Activated CD8-positive, alpha-beta T cell treated with anti-CD3 and anti-CD28 coated beads for 36 hours (primary cell): ENCODE data around the gene CTSH. TPM values are rescaled to one million over a fixed set of nuclear protein-coding genes. Genes with fewer than 3 reads are reported as not detected.
"Not testable (repeated sequence)": the region's sequence is repeated elsewhere in the genome, so short reads cannot be mapped to it uniquely, and the experiment has no call there.

ENCODE experiments used
- ATAC-seq: fragments of 200-7000 bp; cut with Tn5 transposase; one replicate; pipeline ENCODE4 v1.10.0; 2021; ENCODE audit warnings: mild to moderate bottlenecking, moderate library complexity
- CTCF ChIA-PET: fragments of 350-600 bp; sonication (Branson Sonifier 250); formaldehyde crosslinking; loops from one replicate; lab custom pipeline; 2021; ENCODE audit warnings: antibody characterized with exemption; lab: Charles Lee
- POLR2A ChIA-PET: fragments of 350-600 bp; sonication (Branson Sonifier 250); formaldehyde crosslinking; loops from one replicate; lab custom pipeline; 2021; ENCODE audit warnings: antibody characterized with exemption; lab: Charles Lee
- DNase-seq: peaks from one replicate; pipeline ENCODE4 v3.0.0-alpha.2; 2020
- H3K27ac Mint-ChIP-seq: one replicate; pipeline ENCODE4 v1.8.0; 2021; ENCODE audit warnings: mild to moderate bottlenecking, mixed read lengths
- H3K27me3 Mint-ChIP-seq: one replicate; pipeline ENCODE4 v1.8.0; 2021; ENCODE audit warnings: mixed read lengths
- H3K36me3 Mint-ChIP-seq: one replicate; pipeline ENCODE4 v1.8.0; 2021; ENCODE audit warnings: low read depth, mixed read lengths
- H3K4me1 Mint-ChIP-seq: one replicate; pipeline ENCODE4 v1.8.0; 2021; ENCODE audit warnings: low read depth, mixed read lengths
- H3K4me3 Mint-ChIP-seq: one replicate; pipeline ENCODE4 v1.8.0; 2021; ENCODE audit warnings: mild to moderate bottlenecking, moderate library complexity, mixed read lengths
- H3K9me3 Mint-ChIP-seq: one replicate; pipeline ENCODE4 v1.8.0; 2021; ENCODE audit warnings: mixed read lengths
- intact Hi-C: fragments of 100-400 bp; cut with micrococcal nuclease; formaldehyde crosslinking; loops from one replicate; pipeline ENCODE4 v1.10.0; 2022
- total RNA-seq, 2 experiments: library from RNA; stranded (reverse); gene quantifications; one replicate each; pipeline ENCODE4 v1.2.3, GENCODE V29; 2021
- TF ChIP-seq, protein P1 (sequence below): fragments of 200-600 bp; IDR thresholded peaks from one replicate; pipeline ENCODE4 v1.8.0; 2022; ENCODE audit warnings: antibody characterized with exemption, mild to moderate bottlenecking

The CTSH gene
- total RNA-seq, 2 experiments from 2014 or later: 13.2 to 14.1 TPM

DNA sequence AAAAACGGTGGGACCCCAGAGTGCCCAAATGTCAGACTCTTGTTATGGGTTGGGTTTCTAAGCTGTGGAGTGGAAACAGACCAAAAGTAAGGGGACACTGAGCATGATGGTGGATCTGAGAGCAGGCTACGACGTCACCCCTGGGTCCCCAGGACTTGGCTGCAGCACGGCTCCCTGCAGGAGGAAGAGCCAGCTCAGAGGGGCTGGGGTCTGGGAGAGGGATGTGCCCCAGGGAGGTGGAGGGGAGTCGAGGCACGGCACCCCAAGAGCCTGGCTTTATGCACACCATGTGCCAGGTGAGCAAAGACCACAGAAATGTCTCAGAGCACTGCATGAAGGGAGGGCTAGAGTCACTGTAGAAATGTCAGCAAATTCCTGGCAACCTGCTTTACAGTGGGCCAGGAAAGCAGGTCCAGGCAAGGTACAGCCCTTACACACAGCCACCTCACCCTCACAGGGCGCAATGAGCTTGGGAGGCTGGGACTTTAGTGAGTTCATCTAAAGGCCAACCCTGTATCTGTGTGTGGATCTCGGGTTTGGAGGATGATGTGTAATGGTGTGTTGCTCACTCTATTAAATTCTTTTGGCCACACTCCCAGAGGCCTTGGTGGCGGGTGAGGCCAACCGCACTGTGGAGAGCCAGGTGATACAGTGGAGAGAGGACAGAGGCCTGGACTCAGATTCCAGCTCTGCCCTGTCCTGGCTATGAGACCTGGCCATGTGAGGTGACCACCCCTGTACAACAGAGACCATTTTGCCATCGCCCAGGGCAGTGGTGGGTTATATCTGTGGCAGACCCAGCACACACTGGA, 14.1 kb downstream of the CTSH start:
- TF ChIP-seq, protein P1, sequence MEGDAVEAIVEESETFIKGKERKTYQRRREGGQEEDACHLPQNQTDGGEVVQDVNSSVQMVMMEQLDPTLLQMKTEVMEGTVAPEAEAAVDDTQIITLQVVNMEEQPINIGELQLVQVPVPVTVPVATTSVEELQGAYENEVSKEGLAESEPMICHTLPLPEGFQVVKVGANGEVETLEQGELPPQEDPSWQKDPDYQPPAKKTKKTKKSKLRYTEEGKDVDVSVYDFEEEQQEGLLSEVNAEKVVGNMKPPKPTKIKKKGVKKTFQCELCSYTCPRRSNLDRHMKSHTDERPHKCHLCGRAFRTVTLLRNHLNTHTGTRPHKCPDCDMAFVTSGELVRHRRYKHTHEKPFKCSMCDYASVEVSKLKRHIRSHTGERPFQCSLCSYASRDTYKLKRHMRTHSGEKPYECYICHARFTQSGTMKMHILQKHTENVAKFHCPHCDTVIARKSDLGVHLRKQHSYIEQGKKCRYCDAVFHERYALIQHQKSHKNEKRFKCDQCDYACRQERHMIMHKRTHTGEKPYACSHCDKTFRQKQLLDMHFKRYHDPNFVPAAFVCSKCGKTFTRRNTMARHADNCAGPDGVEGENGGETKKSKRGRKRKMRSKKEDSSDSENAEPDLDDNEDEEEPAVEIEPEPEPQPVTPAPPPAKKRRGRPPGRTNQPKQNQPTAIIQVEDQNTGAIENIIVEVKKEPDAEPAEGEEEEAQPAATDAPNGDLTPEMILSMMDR: no peak
- Mint-ChIP-seq H3K36me3 (no peaks in the 10 kb centered on the region), H3K4me3 (no peak overlapping the region), H3K4me1 (no peaks in the 10 kb centered on the region), H3K27ac (no peak overlapping the region), H3K27me3 (peaks cover 1% of the 10 kb centered on the region), H3K9me3 (no peaks in the 10 kb centered on the region)
- peak; percentile 20 for ATAC-seq
- ChIA-PET CTCF (no interaction called here), POLR2A (no interaction called here)
- DNase-seq: no peak
- intact Hi-C loops: no loop called here

DNA sequence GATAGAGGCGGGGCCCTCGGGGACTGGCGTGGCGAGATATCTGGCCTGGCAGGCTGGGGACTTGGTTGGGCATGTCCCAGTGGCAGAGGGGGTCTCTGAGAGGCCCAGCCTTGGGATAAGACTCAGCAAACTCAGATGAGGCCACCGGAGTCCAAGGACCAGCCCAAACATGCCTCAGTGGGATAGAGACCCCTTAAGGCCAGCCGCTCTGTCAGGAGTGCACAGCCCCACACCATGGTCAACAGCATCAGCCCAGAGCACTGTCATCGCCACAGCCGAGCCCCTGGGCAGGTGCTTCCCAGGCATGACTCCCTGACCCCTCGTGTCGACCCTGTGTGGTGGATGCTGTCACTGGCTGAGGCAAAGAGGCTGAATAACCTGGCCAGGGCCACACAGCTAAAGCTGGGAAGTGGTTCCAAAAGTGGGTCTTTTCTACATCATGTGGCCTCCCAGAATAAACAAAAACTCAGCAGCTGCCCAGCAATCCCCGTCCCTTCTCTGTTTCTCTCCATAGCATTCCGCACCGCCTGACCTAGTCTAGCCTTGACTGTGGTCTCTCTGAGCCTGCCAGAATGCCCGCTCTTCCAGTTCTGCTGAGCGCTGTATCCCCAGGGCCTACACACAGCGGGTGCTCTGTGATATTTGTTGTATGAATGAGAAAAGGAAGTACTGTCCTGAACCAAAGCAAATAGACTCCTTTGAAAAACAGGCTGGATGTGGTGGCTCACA, 15.1 kb downstream of the CTSH start:
- H3K36me3 Mint-ChIP-seq: peaks cover 2% of the 10 kb centered on the region
- DNase-seq (no peak), ATAC-seq (no peak)
- no peak overlapping the region for H3K27ac Mint-ChIP-seq
- POLR2A ChIA-PET: no interaction called here
- no peak overlapping the region for H3K4me3 Mint-ChIP-seq
- CTCF ChIA-PET: no interaction called here
- H3K27me3 Mint-ChIP-seq: peaks cover 1% of the 10 kb centered on the region
- H3K4me1 Mint-ChIP-seq: no peaks in the 10 kb centered on the region
- H3K9me3 Mint-ChIP-seq: no peaks in the 10 kb centered on the region
- TF ChIP-seq, protein P1: no peak
- intact Hi-C loops: no loop called here

- Mint-ChIP-seq H3K4me1 (no peaks in the 10 kb centered on the region), H3K9me3 (no peaks in the 10 kb centered on the region), H3K4me3 (no peak overlapping the region), H3K36me3 (peaks cover 2% of the 10 kb centered on the region), H3K27ac (no peak overlapping the region), H3K27me3 (no peaks in the 10 kb centered on the region)
- ATAC-seq (no peak), DNase-seq (no peak)
- intact Hi-C loops: no loop called here
- ChIA-PET POLR2A (no interaction called here), CTCF (no interaction called here)
- TF ChIP-seq, protein P1: no peak
These were observed 16.2 kb downstream of the CTSH start for GRCh38 chr15:78928616-78929093.

- H3K4me1 Mint-ChIP-seq, ATAC-seq, DNase-seq, H3K9me3 Mint-ChIP-seq, H3K4me3 Mint-ChIP-seq, POLR2A ChIA-PET, intact Hi-C loops, H3K36me3 Mint-ChIP-seq, CTCF ChIA-PET, H3K27ac Mint-ChIP-seq, H3K27me3 Mint-ChIP-seq: not testable (repeated sequence)
These were observed 16.7 kb downstream of the CTSH start for GRCh38 chr15:78928176-78928575.

- Mint-ChIP-seq H3K4me1 (no peaks in the 10 kb centered on the region), H3K27me3 (no peaks in the 10 kb centered on the region), H3K4me3 (no peak overlapping the region), H3K36me3 (peaks cover 2% of the 10 kb centered on the region), H3K27ac (no peak overlapping the region), H3K9me3 (no peaks in the 10 kb centered on the region)
- POLR2A ChIA-PET: no interaction called here
- intact Hi-C loops: no loop called here
- TF ChIP-seq, protein P1: no peak
- DNase-seq (no peak), ATAC-seq (no peak)
- CTCF ChIA-PET: interaction anchor here (2.2 kb wide), 1 partner anchor 18 kb away, joined by 7 read pairs; no protein-coding TSS in a partner anchor
These were observed 17.6 kb downstream of the CTSH start for GRCh38 chr15:78927077-78927790.
